Endothelial cell of umbilical vein (primary cell): Measurements from ENCODE around the gene MLLT1. TPM values are rescaled to one million over a fixed set of nuclear protein-coding genes. Genes with fewer than 3 reads are reported as not detected.

Experiments
- BruUV-seq: library from RNA; stranded (reverse); fragments of 400-500 nt; replicated peaks from 2 replicates; lab custom pipeline; 2021; lab: Mats Ljungman, UMichigan
- CTCF ChIA-PET: fragments of 300-600, 350-600 bp; sonication (Branson Sonifier 250); formaldehyde crosslinking; loops from one replicate; lab custom pipeline; 2021; ENCODE audit warnings: antibody characterized with exemption, inconsistent platforms; lab: Charles Lee
- POLR2A ChIA-PET: fragments of 300-600, 350-600 bp; sonication (Branson Sonifier 250); formaldehyde crosslinking; loops from one replicate; lab custom pipeline; 2021; ENCODE audit warnings: antibody characterized with exemption, inconsistent platforms; lab: Charles Lee
- DNase-seq: peaks from one replicate; pipeline ENCODE4 v3.0.0-alpha.2; 2011; ENCODE audit warnings: low read depth, low spot score
- FAIRE-seq: peaks from 2 replicates; lab custom pipeline; 2011; peaks lifted over from hg19 to GRCh38; lab: Jason Lieb, UNC
- H2AFZ ChIP-seq: 2 replicates; pipeline ENCODE4 v1.6.0; 2012; ENCODE audit warnings: low read depth, low read length, control low read depth, inconsistent platforms
- H3K27ac ChIP-seq: 2 replicates; pipeline ENCODE4 v1.5.1; 2011; ENCODE audit warnings: low read depth, mild to moderate bottlenecking, control low read depth, low read length, moderate library complexity; ENCODE audit not compliant: insufficient read depth
- H3K27me3 ChIP-seq, 2 experiments: 2 replicates each; pipeline versions ENCODE4 v1.6.0 to v1.6.1; 2011; ENCODE audit warnings: low read length in 2 of 2, mixed read lengths in 1 of 2; ENCODE audit not compliant: control insufficient read depth in 2 of 2, insufficient read depth in 2 of 2
- H3K36me3 ChIP-seq, 2 experiments: 2 replicates in 1 of 2; 3 replicates in 1 of 2; pipeline ENCODE4 v1.5.1; 2011; ENCODE audit warnings: low read length in 2 of 2, mild to moderate bottlenecking in 1 of 2, moderate library complexity in 1 of 2; ENCODE audit not compliant: control insufficient read depth in 2 of 2, insufficient read depth in 2 of 2; ENCODE audit errors: extremely low read depth in 1 of 2
- H3K4me1 ChIP-seq: 3 replicates; pipeline ENCODE4 v1.5.1; 2011; ENCODE audit warnings: mild to moderate bottlenecking, low read length; ENCODE audit not compliant: control insufficient read depth, insufficient read depth; ENCODE audit errors: extremely low read depth
- H3K4me2 ChIP-seq: 2 replicates; pipeline ENCODE4 v1.6.1; 2011; ENCODE audit warnings: low read length, control low read depth, mixed read lengths; ENCODE audit not compliant: insufficient read depth
- H3K4me3 ChIP-seq, 3 experiments: fragments of 200-600 bp in 1 of 3; sonication (generic), shearing (Covaris generic) in 1 of 3; replicated peaks in 1 of 3; 2 replicates each; pipeline ENCODE4 v1.5.1; 2011 to 2016; ENCODE audit warnings: control low read depth in 3 of 3, low read length in 3 of 3, mild to moderate bottlenecking in 2 of 3, inconsistent platforms in 1 of 3, low read depth in 1 of 3, moderate library complexity in 1 of 3; ENCODE audit not compliant: insufficient read depth in 1 of 3
- H3K79me2 ChIP-seq: 2 replicates; pipeline ENCODE4 v1.6.0; 2012; ENCODE audit warnings: low read length, inconsistent platforms; ENCODE audit not compliant: control insufficient read depth, insufficient read depth
- H3K9ac ChIP-seq: replicated peaks from 2 replicates; pipeline ENCODE3; 2011; ENCODE audit warnings: low read length, control low read depth; ENCODE audit not compliant: insufficient read depth; ENCODE audit errors: extremely low read depth
- H3K9me1 ChIP-seq: replicated peaks from 3 replicates; pipeline ENCODE4 v1.6.0; 2011; ENCODE audit warnings: mild to moderate bottlenecking, low read length; ENCODE audit not compliant: control insufficient read depth, insufficient read depth; ENCODE audit errors: extremely low read depth
- H3K9me3 ChIP-seq: replicated peaks from 2 replicates; pipeline ENCODE4 v1.5.1; 2012; ENCODE audit warnings: low read length, inconsistent platforms; ENCODE audit not compliant: control insufficient read depth, insufficient read depth
- H4K20me1 ChIP-seq: replicated peaks from 2 replicates; pipeline ENCODE3; 2011; ENCODE audit warnings: mild to moderate bottlenecking, low read length; ENCODE audit not compliant: control insufficient read depth, insufficient read depth; ENCODE audit errors: extremely low read depth
- FOS ChIP-seq: IDR thresholded peaks from 2 replicates; pipeline ENCODE4 v1.6.1; 2011; ENCODE audit warnings: mild to moderate bottlenecking, low read length, moderate library complexity, borderline replicate concordance; ENCODE audit not compliant: insufficient read depth
- GATA2 ChIP-seq: IDR thresholded peaks from 2 replicates; pipeline ENCODE4 v1.7.0; 2011; ENCODE audit warnings: low read depth, mild to moderate bottlenecking, moderate library complexity, mixed read lengths, low read length; ENCODE audit not compliant: insufficient read length, insufficient read depth
- JUN ChIP-seq: IDR thresholded peaks from 2 replicates; pipeline ENCODE4 v1.6.1; 2011; ENCODE audit warnings: borderline replicate concordance, low read depth; ENCODE audit not compliant: insufficient read length, insufficient read depth
- MYC ChIP-seq: IDR thresholded peaks from one replicate; pipeline ENCODE4 v1.6.1; 2011; ENCODE audit warnings: mild to moderate bottlenecking, low read depth, low read length
- POLR2AphosphoS5 ChIP-seq: IDR thresholded peaks from 2 replicates; pipeline ENCODE4 v1.6.1; 2012; ENCODE audit warnings: low read depth, mild to moderate bottlenecking, control low read depth, low read length, moderate library complexity; ENCODE audit not compliant: insufficient read depth
- dilution Hi-C: fragments of 300-500 bp; cut with MboI; formaldehyde crosslinking; loops from one replicate; pipeline ENCODE4 v1.15.0; 2019; ENCODE audit warnings: low sequenced_read_pairs; ENCODE audit not compliant: extremely low pct_ligation_motif_present
- intact Hi-C: fragments of 100-400 bp; cut with micrococcal nuclease; formaldehyde crosslinking; loops from one replicate; pipeline ENCODE4 v1.10.0; 2022
- polyA plus RNA-seq, 4 experiments: library from polyadenylated mRNA; depleted of rRNA in 3 of 4; stranded (reverse) in 3 of 4; unstranded in 1 of 4; fragments of >200 nt; gene quantifications; 2 replicates each; pipeline versions ENCODE4 v1.2.1 to v1.2.3, GENCODE V29; 2011 to 2012; ENCODE audit warnings: missing spikeins in 1 of 4
- total RNA-seq: library from RNA; stranded (reverse); gene quantifications from 2 replicates; pipeline ENCODE4 v1.2.3, GENCODE V29; 2021
- TF ChIP-seq, protein P1 (sequence below): IDR thresholded peaks from 2 replicates; pipeline ENCODE4 v1.6.1; 2011; ENCODE audit not compliant: insufficient read depth, insufficient read length
- TF ChIP-seq, protein P2 (sequence below), 2 donors: IDR thresholded peaks; 1 replicate in 1 of 2; 2 replicates in 1 of 2; pipeline ENCODE4 v1.5.1; 2011; ENCODE audit warnings: low read length in 2 of 2, mild to moderate bottlenecking in 2 of 2, moderate library complexity in 2 of 2, control low read depth in 1 of 2, inconsistent platforms in 1 of 2, low read depth in 1 of 2; ENCODE audit not compliant: insufficient read depth in 1 of 2; ENCODE audit errors: extremely low read depth in 1 of 2

MLLT1 gene
- total and polyA plus RNA-seq, 2 donors (not counting 3 experiments of a cell fraction or from before 2014, with no cell fraction given), result 43.9 to 84.8 TPM

DNA sequence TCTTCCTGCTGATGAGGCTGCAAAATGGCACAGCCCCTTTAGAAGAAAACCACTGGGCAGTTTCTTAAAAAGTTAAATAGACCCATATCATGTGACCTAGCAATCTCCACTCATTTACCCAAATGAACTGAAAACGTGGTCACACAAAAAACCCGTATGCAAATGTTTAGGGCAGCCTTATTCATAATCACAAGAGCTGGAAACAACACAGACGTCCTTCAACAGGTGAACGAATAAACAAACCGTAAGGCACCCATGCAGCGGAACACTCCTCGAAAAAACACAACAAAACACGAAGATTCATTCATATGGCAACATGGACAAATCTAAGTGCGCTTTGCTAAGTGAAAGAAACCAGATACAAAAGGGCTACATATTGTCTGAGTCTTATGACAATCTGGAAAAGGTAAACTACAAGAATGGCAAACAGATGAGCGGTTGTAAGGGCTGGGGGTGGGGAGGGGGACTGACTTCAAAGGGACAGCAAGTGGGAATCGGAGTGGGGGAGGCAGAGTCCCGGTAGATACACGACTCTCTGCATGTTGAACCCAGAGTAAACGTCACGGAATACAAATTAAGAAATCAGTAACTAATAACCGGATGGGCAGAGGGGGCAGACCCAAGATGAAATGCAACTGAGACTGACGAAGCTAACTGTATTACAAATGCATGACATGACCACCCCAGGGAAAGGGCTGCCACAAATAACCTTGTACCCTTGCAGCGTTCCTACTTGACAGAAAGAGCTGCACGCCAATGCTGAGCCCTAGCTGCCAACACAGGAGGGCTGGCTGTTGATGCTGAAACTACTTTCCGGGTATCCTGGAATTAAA is 33.4 kb downstream of the MLLT1 start:
- ChIA-PET CTCF (interaction anchor here (0.7 to 2.0 kb wide), 2 partner anchors 24 to 28 kb away, joined by 3 to 7 read pairs; no protein-coding TSS in a partner anchor), POLR2A (no interaction called here)
- TF ChIP-seq FOS (no peak), POLR2AphosphoS5 (no peak), MYC (no peak), GATA2 (no peak), JUN (no peak)
- TF ChIP-seq, protein P1, sequence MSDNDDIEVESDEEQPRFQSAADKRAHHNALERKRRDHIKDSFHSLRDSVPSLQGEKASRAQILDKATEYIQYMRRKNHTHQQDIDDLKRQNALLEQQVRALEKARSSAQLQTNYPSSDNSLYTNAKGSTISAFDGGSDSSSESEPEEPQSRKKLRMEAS, result no peak
- TF ChIP-seq, protein P2, sequence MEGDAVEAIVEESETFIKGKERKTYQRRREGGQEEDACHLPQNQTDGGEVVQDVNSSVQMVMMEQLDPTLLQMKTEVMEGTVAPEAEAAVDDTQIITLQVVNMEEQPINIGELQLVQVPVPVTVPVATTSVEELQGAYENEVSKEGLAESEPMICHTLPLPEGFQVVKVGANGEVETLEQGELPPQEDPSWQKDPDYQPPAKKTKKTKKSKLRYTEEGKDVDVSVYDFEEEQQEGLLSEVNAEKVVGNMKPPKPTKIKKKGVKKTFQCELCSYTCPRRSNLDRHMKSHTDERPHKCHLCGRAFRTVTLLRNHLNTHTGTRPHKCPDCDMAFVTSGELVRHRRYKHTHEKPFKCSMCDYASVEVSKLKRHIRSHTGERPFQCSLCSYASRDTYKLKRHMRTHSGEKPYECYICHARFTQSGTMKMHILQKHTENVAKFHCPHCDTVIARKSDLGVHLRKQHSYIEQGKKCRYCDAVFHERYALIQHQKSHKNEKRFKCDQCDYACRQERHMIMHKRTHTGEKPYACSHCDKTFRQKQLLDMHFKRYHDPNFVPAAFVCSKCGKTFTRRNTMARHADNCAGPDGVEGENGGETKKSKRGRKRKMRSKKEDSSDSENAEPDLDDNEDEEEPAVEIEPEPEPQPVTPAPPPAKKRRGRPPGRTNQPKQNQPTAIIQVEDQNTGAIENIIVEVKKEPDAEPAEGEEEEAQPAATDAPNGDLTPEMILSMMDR (IDR thresholded peaks at IDR 0.05; ENCODE audit: extremely low read depth in 1 of 2, insufficient read depth in 1 of 2, low read depth in 1 of 2, low read length in 2 of 2), result no peak
- H3K27ac ChIP-seq, result no peak overlapping the region
- intact Hi-C loops, result no loop called here
- H3K4me2 ChIP-seq, result no peak overlapping the region
- no peak overlapping the region for H3K9ac ChIP-seq
- H3K79me2 ChIP-seq, result peaks cover 84% of the 10 kb centered on the region
- dilution Hi-C loops, result no loop called here
- H3K4me3 ChIP-seq, result no peak overlapping the region
- no peak for DNase-seq
- peaks cover 0 to 3% of the 10 kb centered on the region in 2 experiments for H3K36me3 ChIP-seq
- no peaks in the 10 kb centered on the region for H4K20me1 ChIP-seq
- no TSS peak for BruUV-seq
- FAIRE-seq, result no peak
- no peaks in the 10 kb centered on the region for H3K9me3 ChIP-seq
- H2AFZ ChIP-seq, result no peak overlapping the region
- H3K4me1 ChIP-seq, result peaks cover 36% of the 10 kb centered on the region
- H3K9me1 ChIP-seq, result no peaks in the 10 kb centered on the region
- H3K27me3 ChIP-seq, result no peaks in the 10 kb centered on the region
